GM12891 (cell line): ENCODE results near the gene DOK1.

Experiments
- DNase-seq: peaks from one replicate; pipeline ENCODE4 v3.0.0; 2011; ENCODE audit warnings: low spot score; ENCODE audit not compliant: insufficient read length
- FAIRE-seq: peaks from 2 replicates; lab custom pipeline; 2011; peaks lifted over from hg19 to GRCh38; lab: Jason Lieb, UNC
- PAX5 ChIP-seq: IDR thresholded peaks from 2 replicates; pipeline ENCODE4 v1.6.1; 2011; ENCODE audit warnings: low read length, moderate library complexity, mild to moderate bottlenecking; ENCODE audit not compliant: insufficient read depth, severe bottlenecking
- POLR2A ChIP-seq: IDR thresholded peaks from 2 replicates; pipeline ENCODE4 v1.6.1; 2011; ENCODE audit warnings: low read depth, low read length, control low read depth
- POLR2AphosphoS5 ChIP-seq: IDR thresholded peaks from 2 replicates; pipeline ENCODE4 v1.6.1; 2011; ENCODE audit warnings: low read depth, low read length, control low read depth
- POU2F2 ChIP-seq: IDR thresholded peaks from 2 replicates; pipeline ENCODE4 v1.6.1; 2011; ENCODE audit warnings: low read depth, mild to moderate bottlenecking, control low read depth, low read length, moderate library complexity
- SPI1 ChIP-seq: IDR thresholded peaks from 2 replicates; pipeline ENCODE4 v1.6.1; 2011; ENCODE audit warnings: low read depth, low read length, control low read depth
- TAF1 ChIP-seq: IDR thresholded peaks from 2 replicates; pipeline ENCODE4 v1.6.1; 2011; ENCODE audit warnings: low read depth, low read length, control low read depth

The DOK1 gene

DNA sequence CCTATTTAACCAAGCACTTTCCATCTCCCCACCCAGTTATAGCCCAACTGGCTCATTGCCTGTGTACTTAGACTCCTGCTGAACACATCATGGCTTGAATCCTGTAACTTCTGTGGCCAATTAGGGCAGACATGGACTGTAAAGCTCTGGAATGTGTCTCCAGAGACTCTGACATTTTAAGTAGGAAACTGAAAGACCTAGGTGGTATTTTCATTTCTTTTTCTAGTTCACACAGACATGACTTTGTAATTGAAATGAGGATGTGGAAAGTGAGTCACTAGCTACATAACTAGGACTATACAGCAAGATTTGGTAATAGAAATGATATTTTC lies 12.2 kb downstream of the DOK1 start:
- FAIRE-seq (peak; percentile 69), DNase-seq (no peak)
- TF ChIP-seq POLR2A (no peak), SPI1 (peak; percentile 63; the same call in 1 of the 2 replicates), POU2F2 (no peak)

DNA sequence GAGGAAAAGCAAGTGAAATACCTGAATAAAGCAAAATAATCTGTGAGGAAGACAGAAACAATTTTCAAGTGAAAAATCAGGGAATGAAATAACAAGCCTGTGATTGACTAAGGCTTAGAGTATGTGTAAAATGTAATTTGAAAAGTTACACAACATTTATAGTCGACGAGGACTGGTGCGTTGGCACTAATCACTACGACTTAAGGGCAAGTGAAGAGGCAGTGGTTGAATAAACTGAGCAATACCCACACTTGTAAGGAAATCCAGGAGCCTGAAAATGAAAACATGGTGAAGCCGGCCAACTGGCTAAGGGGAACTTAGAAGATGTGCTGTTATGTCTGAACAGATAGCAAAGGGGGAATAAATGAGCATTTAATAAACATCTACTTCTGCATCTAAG lies 13.4 kb downstream of the DOK1 start:
- no peak for TF ChIP-seq POU2F2

DNA sequence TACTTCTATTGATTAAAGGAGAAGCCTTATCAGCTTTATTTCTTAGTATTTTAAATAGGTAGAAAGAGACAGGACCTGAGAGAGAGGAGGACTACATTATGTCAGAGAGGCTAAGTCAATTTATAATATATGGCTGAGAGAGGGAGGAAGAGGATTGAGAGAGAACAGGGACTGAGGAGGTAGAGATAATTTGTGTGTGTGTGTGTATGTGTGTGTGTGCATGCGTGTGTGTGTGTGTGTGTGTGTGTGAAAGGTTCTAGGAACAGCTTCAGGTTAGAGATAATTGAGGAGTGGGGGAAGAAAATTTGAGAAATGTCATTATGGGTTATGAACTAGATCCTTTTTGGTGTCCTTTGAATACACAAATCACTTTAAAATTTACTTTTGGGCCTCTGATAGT lies 15.2 kb downstream of the DOK1 start:
- DNase-seq (no peak), FAIRE-seq (no peak)
- TF ChIP-seq POU2F2 (no peak), TAF1 (no peak), SPI1 (no peak), PAX5 (no peak), POLR2A (no peak), POLR2AphosphoS5 (no peak)

More for the DNA sequence above, 13.4 kb downstream of the DOK1 start:
- FAIRE-seq (peak; percentile 5), DNase-seq (no peak)

DNA sequence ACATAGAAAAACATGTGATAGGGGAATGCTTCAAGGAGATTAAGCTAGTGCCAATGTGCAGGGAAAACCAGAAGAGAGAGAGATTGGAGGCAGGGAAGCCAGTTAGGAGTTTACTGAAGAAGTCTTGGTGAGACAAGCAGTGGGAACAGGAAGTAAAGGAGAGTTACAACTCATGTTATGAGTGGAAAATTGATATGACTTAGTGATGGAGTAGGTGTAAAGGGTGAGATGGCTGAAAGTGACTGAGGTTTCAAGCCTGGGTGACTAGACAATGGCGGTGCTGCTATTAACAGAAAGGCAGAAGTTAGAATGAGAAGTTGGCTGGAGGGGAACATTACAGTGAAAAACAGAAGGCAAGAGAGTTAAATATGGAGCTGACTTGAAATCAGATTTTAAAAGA lies 16.5 kb downstream of the DOK1 start:
- DNase-seq (no peak), FAIRE-seq (peak; percentile 96)
- TF ChIP-seq POLR2AphosphoS5 (no peak), PAX5 (peak; percentile 55), POU2F2 (no peak), SPI1 (peak; percentile 44)

DNA sequence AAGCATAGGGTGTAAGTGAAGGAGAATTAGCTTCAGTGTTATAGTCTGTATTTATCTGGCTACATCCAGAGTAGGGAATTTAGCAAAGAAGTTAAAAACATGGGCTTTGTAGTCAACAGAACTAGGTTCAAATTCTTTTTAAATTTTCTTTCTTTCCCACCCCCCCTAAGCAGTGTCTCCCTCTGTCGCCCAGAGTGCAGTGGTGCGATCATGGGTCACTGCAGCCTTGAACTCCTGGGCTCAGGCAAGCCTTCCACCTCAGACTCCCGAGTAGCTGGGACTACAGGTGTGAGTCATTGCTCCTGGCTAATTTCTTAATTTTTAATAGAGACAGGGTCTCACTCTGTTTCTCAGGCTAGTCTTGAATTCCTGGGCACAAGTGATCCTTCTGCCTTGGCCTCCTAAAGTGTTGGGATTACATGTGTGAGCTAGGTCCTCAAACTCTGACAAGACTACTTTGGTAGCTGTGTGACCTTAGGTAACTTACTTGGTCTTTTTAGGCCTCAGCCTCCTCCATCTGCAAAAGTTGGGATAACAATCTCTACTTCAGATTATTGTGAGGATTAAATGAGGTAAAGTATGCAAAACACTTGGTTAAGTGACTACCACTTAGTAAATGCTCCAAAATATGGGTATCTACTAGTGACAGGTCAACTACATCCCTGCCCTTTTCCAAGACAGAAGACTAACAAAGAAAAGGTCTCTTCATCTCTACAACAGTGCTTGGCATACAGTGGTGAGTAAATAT lies 17.8 kb downstream of the DOK1 start:
- DNase-seq (no peak), FAIRE-seq (peak; percentile 65)
- TF ChIP-seq POLR2AphosphoS5 (no peak), TAF1 (no peak), PAX5 (no peak), POLR2A (no peak), SPI1 (no peak), POU2F2 (no peak)

DNA sequence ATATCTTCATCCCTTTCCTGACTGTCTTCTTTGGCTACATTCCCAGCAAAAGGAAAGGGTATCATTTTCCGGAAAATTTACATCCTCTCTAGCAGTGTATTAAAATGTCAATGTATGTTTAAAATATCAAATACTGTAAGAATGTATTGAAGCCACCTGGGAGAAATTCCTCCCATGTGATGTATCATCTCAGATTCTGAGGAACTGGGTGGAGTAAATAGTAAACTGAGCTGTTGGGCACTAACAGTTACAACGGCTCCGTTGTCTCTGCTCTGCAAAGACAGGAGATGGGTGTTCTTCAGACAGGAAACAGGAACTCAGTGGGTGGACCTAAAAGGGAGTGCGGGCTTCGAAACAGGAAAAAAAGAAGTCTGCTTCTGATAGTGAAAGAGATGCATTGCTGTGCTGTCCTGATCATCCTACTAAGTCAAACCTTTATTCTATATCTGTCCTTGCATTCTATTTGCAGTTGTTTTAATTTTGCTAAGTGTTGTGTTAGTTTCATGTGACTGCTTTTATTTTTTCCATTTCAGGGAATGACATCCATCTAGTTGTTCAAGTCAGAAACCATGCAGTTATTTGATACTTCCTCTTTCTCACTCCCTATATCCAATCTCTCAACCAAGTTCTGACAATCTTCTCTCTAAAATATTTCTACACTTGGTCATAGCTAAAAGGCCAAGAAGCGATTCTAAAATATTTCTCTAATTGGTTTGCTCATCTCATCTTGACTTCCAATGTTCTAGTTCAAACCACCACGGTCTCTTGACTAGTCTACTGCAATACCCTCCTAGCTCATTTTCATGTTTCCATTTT lies 19.4 kb downstream of the DOK1 start:
- DNase-seq = no peak
- peak; percentile 76 for FAIRE-seq
- TF ChIP-seq POLR2A (no peak; the same call in 1 of the 2 replicates), SPI1 (peak; percentile 75)

DNA sequence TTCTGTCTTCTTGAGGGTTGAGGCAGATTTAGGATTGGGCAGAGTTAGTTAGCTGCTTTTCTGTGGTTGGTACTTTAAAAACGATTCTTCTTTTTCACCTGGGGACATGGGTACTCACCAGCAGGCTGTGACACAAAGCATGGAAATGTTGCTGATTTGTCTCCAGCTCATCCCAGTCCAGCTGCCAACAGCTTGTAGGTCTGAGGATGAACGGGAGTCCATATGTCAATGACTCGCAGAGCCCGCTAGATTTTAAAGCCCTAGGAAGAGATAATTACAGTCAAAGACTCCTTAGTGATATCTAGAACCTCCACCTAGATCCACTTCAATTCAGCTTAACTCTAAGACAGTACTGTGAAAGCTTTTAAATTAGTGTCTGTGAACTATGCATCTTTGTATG lies 20.8 kb downstream of the DOK1 start:
- DNase-seq = no peak
- no peak for FAIRE-seq
- no peak for TF ChIP-seq SPI1
- TF ChIP-seq POLR2AphosphoS5 = no peak
- no peak for TF ChIP-seq POU2F2

DNA sequence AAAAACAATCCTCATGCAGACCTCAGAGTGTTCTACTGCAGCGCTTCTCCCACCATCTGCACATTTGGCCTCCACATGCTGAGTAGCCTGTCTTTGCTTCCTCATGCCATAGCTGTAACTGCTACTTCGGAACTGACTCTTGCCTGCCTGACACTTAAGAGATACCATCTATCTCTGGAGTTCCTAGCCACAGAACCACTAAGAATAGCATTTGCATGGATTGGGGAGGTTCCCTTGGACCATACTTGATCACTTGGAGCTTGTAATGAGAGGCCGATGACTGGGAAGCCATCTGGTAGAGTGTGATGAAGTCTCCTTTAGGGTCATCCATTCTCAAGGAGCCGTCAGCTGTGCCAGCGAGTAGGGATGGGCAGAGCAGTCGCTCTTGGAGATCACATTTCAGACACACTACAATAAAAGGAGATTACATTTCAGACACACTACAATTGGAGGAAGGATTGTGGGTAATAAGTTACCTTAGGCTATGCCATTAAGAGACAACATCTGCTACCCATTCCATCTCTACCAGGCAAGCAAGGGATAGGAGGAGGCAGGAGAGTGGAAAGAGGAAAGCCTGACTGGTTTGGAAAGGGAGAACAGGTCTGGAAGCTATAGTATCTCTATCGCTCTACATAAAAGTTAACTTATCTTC lies 21.8 kb downstream of the DOK1 start:
- DNase-seq = no peak
- FAIRE-seq = no peak
- no peak for TF ChIP-seq TAF1
- TF ChIP-seq POLR2A = no peak
- TF ChIP-seq PAX5 = no peak
- no peak for TF ChIP-seq POLR2AphosphoS5
- TF ChIP-seq POU2F2 = no peak

DNA sequence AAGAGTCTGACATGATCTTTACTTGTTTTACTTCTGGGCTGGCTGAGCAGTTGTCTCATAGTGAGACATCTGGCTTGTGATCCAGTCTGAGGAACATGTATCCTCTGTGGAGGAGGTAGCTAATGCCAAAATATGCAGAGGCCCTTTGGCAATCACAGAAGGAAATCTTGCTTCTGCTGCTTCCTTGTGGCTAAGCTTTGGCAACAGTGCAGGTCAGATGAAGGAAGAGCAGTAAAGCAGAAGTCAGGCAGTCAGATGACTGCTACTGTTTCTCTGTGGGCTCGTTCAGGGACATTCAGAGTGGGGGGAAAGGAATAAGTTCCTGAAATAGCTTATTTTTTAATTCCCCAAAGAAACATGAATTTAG lies 22.3 kb downstream of the DOK1 start:
- FAIRE-seq (no peak), DNase-seq (no peak)
- TF ChIP-seq POU2F2 (no peak), TAF1 (no peak), SPI1 (peak; percentile 68), POLR2A (no peak)

DNA sequence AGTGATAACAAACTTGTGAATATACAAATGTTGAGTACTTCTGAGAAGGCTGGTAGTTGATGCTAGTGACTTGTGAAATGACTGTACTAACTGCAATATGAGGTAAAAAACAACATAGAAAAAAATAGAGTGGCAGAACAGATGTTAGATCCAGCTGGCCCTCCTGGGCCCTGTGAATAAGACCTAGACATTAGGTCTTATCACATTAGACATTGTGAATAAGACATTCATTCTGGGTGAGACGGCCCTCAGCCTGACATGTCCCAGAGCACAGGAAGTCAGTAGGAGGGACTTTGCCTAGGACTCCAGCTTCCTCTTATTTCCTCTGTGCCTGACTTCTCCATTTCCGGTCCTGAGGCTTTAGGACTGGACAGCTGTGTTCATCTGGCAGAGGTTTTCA lies 22.9 kb downstream of the DOK1 start:
- TF ChIP-seq PAX5 (no peak), SPI1 (peak; percentile 60)
- FAIRE-seq (peak; percentile 47), DNase-seq (no peak)

DNA sequence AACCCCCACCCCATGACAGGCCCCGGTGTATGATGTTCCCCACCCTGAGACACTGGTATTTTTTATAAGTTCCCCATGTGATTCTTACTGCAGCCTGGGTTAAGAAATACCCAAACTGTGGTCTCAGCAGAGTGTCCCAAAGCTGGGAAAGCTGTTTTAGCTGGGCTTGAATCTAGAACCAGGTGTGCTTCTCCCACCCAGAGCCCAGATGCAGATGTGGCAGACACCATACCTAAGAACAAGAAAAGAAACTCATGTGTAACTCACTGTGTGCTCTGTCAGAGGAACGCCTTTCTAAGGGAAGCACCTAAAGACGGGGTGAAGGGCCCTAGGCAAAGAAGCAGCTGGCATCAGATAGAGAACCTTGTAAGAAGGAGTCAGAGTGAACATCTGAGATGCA lies 23.9 kb downstream of the DOK1 start:
- FAIRE-seq = peak; percentile 56
- no peak for DNase-seq
- TF ChIP-seq POLR2A (no peak), PAX5 (no peak), SPI1 (no peak), TAF1 (no peak), POLR2AphosphoS5 (no peak), POU2F2 (no peak)
